Stimulated activated CD8-positive, alpha-beta memory T cell treated with anti-CD3 and anti-CD28 coated beads, Interleukin-15, amount 100 ng/mL, for 48 hours (primary cell): ENCODE measurements around the gene TNFRSF12A.
A peak's percentile ranks its signal among the peaks of the same experiment; 100 is the strongest.
"Not testable (repeated sequence)": the region's sequence is repeated elsewhere in the genome, so short reads cannot be mapped to it uniquely, and the experiment has no call there.

ENCODE experiments used
- DNase-seq, 2 donors: peaks; one replicate each; pipeline ENCODE4 v3.0.0-alpha.2; 2020; ENCODE audit warnings: low read depth in 2 of 2

TNFRSF12A gene

GRCh38 chr16:3049921-3050481 lies 29.8 kb downstream of the TNFRSF12A start:
- no peak for DNase-seq

- DNase-seq = no peak
Measured at GRCh38 chr16:3050487-3050886, 30.3 kb downstream of the TNFRSF12A start.

DNA sequence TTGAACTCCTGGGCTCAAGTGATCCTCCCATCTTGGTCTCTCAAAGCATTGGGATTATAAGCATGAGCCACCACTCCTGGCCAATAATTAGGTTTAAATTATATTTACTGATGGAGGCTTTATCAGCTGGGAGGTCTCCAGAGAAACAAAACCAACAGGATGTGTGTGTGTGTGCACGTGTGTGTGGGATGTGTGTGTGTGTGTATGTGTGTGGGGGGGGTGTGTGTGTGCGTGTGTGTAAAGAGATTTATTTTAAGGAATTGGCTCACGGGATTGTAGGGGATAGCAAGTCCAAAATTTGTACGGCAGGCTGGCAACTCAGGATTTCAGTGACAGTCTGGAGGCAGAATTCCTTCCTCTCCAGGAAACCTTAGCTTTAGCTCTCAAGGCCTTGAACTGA lies 30.8 kb downstream of the TNFRSF12A start:
- DNase-seq = no peak

- no peak for DNase-seq
Measured at GRCh38 chr16:3051494-3051893, 31.3 kb downstream of the TNFRSF12A start.

- not testable (repeated sequence) for DNase-seq
Measured at GRCh38 chr16:3052571-3053329, 32.6 kb downstream of the TNFRSF12A start.

DNA sequence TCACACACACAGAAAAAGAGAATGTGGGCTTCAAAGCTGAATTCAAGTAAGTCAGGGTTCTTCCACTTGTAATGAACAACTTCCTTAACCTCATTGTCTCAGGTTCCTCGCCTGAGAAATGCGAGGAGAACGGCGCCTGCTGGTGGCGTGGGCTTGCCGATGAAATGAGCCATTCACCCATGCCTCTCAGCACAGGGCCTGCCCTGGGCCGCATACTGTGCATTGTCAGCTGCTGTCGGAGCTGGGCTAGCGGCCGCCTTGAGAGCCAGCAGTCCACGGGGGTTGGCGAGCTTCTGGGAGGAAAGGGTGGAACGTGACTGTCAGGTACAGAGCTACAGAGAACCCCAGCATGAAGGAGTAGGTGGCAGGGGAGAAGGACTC lies 33.2 kb downstream of the TNFRSF12A start:
- DNase-seq = not testable (repeated sequence)

DNA sequence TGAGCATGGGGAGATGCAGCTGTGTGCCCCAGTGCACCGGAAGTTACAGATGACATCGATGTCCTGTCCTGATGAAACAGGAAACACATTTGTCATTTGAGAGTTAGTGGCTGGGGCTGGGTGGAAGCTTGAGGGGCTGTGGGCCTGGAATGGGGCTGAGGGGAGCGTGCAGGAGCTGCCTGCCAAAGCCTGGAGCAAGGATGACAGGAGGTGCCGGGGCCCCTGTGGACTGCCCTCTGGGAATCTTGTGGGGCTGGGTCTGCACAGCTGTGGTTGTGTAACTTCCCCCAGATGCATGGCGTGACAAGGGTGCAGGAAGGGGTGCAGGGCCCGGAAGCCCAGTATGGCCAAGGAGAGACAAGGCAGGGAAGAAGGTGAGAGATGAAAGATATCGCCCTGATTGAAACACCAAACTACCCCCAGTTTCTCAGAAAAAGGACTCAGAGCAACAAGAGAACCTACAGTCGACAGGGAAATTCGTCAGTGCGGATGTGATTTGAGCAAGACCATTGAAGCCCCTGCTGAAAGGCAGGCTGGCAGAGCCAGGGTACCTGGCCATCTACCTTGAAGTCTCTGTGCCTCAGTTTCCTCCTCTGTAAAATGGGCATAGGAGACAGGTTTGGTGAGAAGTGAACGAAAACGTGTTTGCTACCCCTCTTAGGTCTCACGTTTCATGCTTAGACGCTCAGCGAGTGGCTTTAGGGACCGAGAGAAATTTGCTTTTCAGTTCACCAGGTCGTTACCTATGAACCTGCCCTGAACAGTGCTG lies 35.0 kb downstream of the TNFRSF12A start:
- no peak for DNase-seq

- not testable (repeated sequence) for DNase-seq
Measured at GRCh38 chr16:3055734-3056115, 35.6 kb downstream of the TNFRSF12A start.

GRCh38 chr16:3056336-3057180 lies 36.4 kb downstream of the TNFRSF12A start:
- no peak for DNase-seq

- DNase-seq = no peak
Measured at GRCh38 chr16:3057181-3058138, 37.3 kb downstream of the TNFRSF12A start.

DNA sequence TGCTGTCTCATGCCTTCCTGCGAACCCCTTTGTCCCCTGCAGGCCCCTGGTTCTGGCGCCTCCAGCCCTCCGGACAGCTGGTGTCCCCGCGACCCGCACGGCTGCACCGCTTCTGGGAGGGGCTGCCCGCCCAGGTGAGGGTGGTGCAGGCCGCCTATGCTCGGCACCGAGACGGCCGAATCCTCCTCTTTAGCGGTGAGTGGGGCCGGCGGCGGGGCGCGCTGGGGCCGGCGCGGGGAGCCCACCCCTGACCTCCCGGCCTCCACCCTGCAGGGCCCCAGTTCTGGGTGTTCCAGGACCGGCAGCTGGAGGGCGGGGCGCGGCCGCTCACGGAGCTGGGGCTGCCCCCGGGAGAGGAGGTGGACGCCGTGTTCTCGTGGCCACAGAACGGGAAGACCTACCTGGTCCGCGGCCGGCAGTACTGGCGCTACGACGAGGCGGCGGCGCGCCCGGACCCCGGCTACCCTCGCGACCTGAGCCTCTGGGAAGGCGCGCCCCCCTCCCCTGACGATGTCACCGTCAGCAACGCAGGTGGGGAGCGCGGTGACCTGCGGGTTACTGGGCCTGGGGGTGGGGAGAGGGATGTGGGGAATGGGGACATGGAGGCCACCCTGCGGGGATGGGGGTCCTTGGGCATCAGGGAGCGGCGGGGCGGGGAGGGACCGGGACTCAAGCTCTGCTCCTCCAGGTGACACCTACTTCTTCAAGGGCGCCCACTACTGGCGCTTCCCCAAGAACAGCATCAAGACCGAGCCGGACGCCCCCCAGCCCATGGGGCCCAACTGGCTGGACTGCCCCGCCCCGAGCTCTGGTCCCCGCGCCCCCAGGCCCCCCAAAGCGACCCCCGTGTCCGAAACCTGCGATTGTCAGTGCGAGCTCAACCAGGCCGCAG lies 38.2 kb downstream of the TNFRSF12A start:
- DNase-seq = no peak

DNA sequence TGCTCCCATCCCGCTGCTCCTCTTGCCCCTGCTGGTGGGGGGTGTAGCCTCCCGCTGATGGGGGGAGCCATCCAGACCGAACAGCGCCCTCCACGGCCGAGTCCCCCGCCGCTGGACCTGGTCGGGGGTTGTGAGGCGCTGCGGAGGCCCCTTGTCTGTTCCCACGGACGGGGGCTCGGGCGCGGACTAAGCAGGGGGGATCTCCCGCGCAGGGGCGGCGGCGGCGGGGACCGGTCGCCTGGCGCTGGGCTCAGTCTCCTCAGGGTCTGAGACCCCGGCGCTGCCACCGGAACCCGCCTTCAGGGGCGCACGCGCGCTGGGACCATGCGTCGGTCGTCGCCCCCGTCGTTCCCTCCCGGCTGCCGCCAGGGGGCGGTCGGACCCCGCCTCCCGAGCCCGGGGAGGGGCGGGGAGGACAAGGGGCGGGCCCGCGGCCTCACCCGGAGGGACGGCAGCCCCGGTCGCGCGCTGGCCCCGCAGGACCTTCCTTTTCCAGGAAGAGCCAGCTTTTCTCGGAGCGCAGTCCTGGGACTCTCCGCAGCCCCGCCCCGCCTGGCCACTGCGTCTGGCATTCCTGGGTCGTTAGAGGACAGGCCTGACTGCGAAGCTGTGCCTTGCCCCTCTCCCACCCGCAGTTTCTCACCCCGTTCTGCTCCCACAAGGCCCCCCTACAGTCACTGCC lies 39.0 kb downstream of the TNFRSF12A start:
- peak; percentile 82 to 85 for DNase-seq

GRCh38 chr16:3059723-3060242 lies 39.6 kb downstream of the TNFRSF12A start:
- no peak for DNase-seq

DNA sequence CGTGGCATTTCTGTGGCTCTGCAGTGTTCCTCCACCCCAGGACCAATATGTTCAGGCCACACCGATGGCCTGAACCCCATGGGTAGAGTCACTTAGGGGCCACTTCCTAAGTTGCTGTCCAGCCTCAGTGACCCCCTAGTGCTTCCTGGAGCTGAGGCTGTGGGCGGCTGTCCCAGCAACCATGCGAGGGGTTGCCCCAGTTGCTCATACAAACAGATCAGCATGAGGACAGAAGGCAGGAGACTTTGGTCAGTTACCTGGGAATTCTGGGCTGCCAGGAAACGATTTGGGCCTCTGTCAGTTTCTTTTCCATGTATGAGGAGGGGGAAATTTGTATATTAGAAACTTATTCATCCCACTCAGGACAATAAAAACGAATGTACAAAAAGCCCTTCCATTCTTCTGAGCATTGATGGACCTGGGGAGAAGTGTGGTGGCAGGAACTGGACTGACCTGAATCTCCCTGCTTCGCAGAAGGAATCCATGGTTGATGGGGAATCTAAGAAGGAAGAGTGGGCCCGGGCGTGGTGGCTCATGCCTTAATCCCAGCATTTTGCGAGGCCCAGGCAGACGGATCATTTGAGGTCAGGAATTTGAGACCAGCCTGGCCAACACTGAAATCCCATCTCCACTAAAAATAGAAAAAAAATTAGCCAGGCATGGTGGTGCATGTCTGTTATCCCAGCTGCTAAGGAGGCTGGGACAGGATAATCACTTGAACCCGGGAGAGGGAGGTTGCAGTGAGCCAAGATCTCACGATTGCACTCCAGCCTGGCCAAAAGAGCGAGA lies 40.4 kb downstream of the TNFRSF12A start:
- no peak for DNase-seq

GRCh38 chr16:3062553-3062952 lies 42.4 kb downstream of the TNFRSF12A start:
- no peak for DNase-seq

- DNase-seq = no peak
Measured at GRCh38 chr16:3063625-3064386, 43.6 kb downstream of the TNFRSF12A start.

- peak; percentile 61 to 66 for DNase-seq
Measured at GRCh38 chr16:3065069-3065741, 45.0 kb downstream of the TNFRSF12A start, which contains the start of gene IL32. Gene IL32, plus strand, starts transcription at chr16:3065640. Its CDS starts 172 bp downstream, at chr16:3065812.
